Stimulated activated CD8-positive, alpha-beta memory T cell treated with anti-CD3 and anti-CD28 coated beads, Interleukin-12 subunit alpha, Interleukin-12 subunit beta, amount 100 ng/mL, for 1 hour (primary cell): ENCODE results near the gene GADL1.

Experiments
- DNase-seq: peaks from one replicate; pipeline ENCODE4 v3.0.0-alpha.2; 2020; ENCODE audit warnings: low read depth

The GADL1 gene

DNA sequence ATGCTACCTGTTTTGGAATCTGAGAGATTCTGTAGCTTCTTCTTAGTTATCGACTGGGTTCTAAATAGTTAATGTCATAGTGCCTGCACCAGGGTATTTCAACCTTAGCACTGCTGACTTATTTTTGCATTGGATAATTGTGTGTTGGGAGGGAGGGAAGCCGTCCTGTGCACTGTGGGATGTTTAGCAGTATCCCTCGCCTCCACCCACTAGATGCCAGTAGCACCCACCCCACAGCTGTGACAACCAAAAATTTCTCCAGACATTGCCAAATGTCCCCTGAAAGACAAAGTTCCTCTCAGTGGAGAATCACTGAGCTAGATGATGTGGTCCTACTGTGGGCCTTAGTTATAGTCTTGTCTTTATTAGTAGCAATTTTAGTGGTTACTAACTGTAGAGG, 199.8 kb downstream of the GADL1 start:
- DNase-seq = no peak

DNA sequence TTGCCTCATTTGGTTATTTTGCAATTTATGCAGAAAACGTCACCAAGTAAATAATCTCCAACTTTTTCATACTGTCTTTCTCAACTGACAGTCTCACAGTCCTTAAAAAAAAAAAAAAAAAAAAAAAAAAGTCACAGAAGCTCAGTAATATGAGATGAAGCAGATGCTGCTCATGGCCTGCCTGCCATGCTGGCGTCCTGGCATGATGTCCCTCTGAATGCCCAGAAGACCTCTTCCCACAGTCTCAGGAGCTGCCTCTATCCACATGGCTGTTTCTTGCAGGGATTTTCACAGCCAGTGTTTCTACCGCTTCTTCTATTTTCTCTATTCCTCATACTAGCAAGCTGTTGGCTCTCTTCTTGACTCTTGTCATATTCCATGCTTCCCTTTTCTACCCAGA, 200.3 kb downstream of the GADL1 start:
- DNase-seq = no peak

DNA sequence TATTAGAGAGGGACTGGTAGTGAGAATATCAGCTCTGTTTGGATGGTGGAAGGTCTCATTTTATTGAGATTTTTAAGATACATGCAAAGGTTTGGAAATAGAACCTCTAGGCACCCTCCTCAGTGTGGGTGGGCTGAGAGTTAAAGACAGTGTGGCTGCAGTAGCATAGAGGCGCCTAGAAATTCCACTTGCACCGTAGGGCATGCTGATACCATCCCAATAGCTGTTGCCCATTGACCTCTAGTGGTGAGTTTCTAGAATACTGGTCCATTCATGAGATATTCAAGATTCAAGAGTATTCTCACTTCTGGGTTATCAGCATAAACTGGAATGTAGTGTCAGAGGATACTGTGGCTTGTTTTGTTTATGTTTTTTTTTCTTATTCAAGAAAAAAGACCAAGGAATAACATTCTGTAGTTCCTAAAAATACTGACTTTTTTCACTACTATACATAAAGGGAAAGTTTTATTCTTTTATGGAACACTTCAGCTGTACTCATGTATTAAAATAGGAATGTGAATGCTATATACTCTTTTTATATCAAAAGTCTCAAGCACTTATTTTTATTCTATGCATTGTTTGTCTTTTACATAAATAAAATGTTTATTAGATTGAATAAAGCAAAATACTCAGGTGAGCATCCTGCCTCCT, 200.9 kb downstream of the GADL1 start:
- DNase-seq = no peak

DNA sequence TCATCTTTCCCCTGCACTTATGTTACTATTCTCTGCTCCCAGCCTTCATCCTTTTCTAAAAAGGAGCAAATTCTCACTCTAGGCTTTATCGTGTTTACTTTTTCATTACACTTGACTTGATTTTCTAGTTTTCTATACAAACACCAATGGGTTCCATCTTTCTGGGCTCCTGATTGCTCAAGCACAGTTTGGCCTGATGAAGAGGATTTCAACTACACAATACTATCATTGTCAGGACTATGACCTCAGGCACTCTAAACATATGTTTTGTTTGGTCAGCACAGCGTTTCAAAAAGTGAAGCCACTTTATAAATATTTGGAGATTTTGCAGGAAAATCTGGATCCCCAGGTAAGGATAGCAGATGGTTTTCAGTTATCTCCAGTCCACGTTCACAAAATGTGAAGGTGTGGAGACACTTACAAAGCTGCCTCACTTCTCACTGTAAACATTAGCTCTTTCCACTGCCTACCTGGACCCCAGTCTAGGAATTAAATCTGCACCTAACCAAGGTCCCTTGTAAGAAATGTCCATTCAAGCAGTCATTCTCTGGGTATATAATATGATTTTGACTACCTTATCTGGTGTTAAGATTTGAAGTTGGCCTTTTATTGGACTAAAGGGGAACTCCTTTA, 201.8 kb downstream of the GADL1 start:
- DNase-seq = no peak

DNA sequence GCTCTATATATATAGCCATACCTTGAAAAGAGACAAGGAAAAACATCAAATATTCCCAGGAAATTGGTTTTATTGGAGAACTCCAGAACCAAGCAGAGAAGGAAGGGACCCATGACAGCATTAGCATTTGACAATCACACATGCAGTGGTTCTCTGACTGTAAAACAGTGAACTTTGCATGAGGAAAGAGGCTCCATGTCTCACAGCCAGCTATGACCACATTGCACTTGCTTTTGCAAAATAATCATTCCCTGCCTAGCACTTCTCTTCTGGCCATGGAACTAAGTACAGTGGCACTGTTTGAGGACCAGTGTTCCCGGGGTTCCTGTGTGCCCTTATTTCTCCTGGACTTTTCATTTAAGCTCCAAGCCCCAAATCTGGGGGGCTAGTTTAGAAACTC, 202.5 kb downstream of the GADL1 start:
- no peak for DNase-seq

DNA sequence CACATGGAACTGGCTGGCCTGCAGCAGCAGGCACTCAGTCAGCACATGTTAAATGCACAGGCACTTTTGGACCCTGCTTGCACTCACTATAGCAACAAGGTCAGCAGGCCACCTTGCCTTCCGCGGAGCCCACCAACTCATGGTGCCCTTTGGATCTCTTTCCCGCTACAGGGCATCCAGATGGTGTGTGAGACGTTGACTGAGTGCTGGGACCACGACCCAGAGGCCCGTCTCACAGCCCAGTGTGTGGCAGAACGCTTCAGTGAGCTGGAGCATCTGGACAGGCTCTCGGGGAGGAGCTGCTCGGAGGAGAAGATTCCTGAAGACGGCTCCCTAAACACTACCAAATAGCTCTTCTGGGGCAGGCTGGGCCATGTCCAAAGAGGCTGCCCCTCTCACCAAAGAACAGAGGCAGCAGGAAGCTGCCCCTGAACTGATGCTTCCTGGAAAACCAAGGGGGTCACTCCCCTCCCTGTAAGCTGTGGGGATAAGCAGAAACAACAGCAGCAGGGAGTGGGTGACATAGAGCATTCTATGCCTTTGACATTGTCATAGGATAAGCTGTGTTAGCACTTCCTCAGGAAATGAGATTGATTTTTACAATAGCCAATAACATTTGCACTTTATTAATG, 203.1 kb downstream of the GADL1 start:
- DNase-seq = no peak

DNA sequence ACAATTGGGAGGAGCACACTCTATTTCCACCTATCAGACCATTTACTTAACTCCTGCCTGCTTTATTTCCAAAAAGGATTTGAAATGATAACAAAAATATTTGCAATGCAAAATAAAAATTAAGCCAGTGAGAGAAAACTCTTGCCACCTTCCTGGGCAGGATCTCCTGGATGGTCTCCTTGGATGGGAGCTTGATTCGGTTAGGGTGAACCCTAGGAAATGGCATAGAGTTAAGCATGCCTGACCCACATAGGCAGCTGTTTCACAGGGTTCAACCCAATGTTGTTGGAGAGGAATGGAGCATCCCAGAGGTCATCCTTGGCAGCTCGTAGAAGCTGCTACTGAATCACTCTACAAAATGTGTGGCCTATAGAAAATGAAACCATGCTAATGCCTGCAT, 204.3 kb downstream of the GADL1 start:
- no peak for DNase-seq

DNA sequence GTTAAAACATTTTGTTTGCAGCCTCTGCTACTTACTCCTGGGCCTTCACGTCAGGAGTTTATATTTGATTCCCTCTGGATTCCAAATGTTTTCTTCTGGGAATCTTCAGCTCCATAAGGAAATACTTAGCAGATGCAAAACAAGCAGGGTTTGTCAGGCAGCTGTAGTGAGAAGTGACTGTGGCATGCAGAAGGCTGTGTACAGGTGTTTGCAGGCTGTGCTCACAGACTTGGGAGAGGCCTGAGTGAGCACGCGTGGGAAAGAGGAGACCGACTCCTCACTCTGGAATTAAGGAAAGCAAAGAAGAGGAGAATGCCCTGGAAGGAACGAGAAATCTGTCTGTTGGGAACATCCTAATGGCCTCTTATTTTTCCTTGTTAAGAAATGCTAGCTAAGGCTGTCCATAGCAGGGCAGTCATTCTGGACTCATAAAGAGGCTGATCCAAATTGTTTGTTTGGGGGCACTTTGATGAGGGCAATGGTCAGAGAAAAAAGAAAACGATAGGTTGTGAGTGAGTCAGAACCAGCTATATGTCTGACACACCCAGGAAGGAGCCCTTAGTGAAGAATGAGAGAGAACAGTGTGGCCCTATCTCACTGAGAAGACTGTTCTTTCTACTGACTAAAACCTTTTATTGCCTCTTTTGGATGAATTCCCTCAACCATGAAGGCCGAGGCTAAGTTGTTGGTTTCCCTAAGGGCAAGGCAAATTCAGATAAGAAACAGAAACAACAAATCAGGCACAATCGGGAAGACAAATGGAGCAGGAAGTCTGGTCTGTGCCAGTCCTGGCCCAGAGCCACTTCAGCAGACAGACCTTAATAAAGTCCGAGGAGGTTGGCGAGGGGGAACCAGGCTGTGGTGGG, 205.5 kb downstream of the GADL1 start:
- no peak for DNase-seq

DNA sequence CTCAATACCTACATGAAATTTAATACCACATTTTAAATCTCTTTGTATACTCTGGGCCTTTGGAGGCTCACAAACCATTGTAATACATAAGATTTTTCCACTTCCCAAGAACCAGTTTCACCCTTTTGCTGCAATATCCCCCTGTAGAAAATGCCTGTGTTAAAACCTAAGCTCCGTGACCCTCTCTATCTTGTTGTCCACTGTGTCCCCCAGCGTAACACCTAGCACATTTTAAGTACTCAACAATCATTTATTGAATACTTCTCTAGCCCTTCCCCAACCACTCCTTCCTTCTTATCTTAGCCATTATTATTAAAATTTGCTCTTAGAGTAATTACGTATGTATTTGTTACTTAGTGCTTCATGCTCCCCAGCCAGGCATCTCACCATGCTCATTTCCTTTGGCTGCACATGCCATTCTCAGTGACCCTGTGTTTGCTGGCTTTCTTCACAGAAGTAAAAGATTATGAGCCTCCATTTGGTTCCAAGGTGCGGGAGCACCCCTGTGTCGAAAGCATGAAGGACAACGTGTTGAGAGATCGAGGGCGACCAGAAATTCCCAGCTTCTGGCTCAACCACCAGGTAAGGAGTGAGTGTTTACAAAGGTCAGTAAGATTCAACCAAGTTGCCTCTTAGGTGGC, 206.4 kb downstream of the GADL1 start:
- no peak for DNase-seq

DNA sequence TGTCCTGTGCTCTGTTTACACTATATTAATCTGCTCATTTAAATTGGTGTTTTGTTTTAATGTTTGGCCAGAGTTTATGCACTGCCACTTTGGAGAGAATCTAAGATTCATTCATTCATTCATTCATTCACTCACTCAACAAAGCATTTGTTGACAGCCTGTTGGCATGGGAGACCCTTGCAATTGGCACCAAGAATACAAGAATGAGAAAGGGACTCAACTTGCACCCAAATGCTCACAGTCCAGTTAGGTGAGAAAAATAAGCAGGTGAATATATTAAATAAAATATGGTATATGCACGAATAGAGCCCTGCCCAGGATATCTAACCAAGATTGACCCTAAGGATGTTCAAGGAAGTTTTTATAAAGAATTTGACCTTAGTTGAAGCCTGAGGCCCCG, 207.7 kb downstream of the GADL1 start:
- DNase-seq = no peak

DNA sequence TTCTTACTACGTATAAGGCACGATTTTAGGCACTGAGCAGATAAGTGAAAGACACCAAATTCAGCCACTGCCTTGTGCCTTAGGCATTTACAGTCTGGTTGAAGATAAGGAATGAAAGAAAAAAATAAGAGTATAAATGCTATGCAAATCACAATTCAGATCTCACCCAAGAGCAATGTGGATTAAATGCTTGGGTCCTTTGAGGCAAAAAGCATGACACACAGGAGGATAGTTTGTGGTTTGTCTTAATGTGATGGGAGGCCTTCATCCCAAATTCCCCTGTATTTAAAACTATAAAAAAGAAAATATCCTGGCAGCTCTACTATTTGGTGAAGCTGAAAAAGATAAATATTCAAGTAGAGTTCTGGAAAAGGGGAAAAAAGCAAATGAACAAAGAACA, 208.3 kb downstream of the GADL1 start:
- no peak for DNase-seq

DNA sequence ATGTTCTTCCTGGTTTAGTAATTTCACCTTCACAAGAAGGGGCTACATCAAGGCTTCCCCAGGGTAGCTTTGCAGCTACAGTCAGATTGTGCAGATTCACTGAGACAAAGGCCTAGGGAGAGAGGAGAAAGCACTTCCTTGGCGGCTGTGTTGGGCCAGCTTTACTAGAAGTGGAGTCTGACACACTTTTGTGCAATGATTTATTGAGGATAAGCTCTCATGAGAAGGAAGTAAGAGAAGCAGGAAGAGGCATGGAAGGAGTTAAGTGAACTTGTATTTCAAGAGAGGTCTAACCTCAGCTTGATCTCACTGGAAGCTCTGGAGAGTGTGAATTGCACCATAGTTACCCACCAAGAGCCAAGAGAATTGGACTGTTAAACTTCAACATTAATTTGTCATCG, 209.2 kb downstream of the GADL1 start:
- no peak for DNase-seq

DNA sequence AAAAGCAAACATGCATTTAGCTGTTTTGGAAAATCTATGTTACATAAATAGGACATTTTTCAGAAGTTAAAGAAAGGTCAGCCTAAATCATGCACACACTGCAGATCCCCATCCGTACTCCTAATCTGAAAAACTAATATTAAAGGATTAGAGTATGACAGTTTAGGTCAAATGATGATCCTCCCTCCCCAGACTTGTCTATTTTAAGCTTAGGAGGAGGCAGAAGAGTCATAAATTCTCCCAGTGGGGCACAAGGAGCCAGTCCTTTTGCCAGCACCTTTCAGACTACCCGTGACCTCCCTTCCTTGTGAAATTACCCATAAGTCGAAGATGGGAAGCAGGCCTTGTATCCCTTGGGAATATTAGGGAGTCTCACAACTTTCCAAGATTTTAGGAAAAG, 210.1 kb downstream of the GADL1 start:
- DNase-seq = no peak

DNA sequence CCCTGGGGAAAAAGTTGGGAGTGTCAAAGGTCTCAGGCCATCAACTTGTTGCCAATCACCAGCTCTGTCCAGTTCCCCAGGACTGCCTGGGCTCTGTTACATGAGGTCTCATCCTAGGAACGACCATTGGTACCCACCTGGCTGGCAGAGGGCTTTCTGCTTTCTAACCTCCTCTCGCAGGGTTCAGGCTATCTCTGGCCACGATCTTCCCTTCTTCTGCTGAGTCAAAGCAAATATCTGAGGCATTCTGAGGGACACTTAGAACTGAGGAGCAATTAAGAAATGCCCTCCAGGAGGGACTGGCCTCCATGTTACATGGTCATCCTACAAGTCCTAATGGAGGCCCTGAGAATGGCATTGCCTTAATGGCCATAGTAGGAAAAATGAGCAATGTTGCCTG, 210.7 kb downstream of the GADL1 start:
- DNase-seq = no peak

DNA sequence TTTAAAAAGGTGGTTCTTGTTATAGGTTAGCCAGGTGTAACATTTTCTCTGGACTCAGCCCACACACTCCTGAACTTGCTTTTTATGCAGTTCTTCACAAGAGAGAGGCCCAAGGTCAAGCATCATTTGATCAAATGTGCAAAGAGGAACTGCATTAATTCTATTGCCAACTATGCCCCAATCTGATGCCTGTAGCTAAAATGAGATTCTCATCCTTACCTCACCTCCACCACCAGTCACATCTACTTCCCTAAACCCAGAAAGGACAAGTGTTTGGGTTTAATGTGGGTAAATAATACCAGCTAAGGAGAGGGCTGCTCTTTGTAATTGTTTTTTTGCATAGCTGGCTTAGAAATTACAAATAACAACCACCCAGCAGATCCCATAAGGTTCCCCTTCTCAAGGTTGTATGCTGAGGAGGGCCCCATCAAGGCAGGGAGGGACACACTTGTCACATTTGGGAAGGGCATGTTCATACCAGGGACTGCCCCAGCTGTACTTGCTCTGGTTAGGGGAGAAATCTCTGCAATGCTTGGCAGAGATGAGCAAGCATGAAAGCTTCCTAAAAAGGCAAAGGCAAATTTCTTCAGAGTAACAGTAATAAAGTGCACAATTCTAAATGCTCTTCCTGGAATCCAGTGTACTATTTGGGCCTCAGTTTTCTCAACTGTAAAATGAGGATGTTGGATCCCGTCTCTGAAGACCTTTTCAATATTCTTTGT, 211.9 kb downstream of the GADL1 start:
- no peak for DNase-seq

DNA sequence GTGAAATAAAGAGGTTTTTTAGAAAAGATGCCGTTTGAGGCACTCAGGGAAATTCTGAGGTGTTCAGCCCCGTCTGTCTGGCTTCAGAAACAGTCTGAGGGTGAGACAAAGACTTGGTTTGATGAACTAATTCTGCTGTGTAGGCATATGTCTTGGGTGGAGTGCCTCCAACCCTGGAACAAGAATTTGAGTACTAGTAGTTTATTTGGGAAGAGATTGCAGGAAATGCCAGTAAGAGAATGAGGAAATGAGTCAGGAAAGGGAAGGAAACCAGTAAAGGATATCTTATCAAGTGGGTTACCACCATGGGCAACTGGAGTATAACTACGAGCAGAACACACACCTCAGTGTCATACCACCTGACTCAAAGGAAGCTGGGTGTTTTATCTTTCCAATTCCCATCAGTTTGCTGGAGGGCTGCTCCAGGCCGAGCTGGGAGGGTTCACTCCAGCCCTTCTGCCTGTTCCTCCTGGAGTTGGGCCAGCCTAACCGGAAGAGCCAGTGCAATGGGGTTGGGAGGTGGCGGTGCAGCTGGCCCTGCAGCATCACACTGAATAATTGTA, 212.7 kb downstream of the GADL1 start:
- no peak for DNase-seq

DNA sequence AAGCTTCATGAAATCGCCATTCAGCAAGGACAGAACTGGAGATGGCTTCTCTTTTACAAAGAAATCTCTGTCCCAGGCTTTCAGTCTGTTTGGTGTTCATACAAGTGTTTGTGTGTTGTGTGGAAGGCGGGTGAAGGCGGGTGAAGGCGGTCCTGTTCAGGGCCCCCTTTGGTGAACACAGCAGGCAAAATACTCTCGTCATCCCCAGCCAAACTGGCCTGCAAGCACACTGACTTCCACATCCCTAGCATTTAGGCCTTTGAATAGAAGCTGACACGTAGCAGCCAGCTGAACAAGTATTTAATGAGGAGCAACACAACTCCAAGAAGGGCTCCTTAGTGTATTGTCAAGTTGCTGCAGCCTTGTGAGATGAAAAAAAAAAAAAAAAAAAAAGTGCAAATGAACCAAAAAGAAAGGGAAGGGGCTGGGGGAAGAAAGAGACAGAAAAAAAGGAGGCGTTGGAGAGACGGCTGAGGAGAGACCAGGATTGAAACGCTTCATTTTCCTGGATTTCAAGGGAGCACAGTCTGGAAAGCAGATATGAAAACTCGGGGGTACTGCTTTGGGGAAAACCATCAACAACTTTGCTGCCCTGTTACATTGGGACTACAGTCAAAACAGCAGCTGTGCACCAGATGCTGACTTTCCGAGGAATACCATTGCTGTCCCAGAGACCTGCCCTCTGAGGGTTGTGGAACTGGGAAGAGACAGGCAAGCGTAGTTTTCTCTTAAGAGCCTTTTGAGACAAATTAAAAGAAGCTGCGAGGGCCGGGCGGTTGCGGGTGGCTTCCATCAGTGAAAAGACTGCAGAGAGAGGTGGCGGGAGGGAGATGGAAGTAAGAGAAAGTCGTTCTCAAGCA, 213.4 kb downstream of the GADL1 start:
- DNase-seq = no peak

DNA sequence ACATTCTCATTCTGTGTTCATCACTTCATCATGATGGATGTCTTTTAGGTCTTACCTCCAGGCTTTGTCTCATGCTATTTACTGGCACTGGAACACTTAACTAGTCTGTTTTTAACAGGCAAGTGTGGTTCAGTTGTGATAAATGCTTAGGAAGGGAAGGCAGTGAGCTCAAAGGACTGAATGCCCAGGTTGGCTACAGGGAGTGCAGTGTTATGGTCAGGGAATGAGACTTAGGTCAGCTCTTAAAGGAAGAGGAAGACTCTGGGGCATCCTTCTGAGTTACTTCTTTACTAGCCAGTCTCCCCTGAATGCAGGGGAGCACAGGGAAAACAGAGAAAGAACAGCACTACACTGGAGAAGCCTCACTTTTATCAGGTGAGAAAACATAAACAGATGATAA, 215.4 kb downstream of the GADL1 start:
- no peak for DNase-seq

DNA sequence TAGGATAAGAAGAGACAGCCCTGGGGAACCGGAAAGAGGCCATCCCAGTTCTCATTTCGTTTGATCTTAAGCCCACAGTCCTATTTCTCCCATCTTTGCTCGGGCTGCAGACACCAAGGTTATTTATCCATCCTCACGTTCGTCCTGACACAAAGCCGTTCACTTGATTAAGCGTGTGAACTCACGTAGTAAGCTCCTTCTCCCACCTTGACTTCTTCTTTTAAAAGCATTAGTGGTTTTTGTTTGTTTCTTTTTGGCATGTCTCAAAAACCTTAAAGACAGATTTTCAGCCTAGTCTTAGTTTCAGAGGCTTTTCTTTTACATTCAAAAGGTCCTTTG, 217.1 kb downstream of the GADL1 start:
- no peak for DNase-seq
